HG03103 (cell line): ENCODE measurements around the gene FCHSD2.

Source experiments
- ATAC-seq: cut with Tn5 transposase; IDR thresholded peaks from one replicate; pipeline ENCODE4 v1.9.1; 2021; ENCODE audit warnings: low read depth; ENCODE audit not compliant: unreplicated experiment

Gene FCHSD2

DNA sequence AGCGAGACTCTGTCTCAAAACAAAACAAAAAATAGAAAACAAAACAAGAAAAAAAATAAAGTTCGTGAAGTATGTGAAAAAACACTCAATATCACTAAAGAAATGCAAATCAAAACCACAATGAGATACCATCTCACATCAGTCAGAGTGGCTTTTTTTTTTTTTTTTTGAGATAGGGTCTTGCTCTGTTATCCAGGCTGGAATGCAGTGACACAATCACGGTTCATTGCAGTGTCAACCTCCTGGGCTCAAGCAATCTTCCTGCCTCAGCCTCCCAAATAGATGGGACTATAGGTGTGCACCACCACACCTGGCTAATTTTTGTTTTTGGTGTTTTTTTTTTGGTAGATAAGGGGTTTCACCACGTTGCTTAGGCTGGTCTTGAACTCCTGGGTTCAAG, 290.4 kb downstream of the FCHSD2 start:
- ATAC-seq, result no peak

DNA sequence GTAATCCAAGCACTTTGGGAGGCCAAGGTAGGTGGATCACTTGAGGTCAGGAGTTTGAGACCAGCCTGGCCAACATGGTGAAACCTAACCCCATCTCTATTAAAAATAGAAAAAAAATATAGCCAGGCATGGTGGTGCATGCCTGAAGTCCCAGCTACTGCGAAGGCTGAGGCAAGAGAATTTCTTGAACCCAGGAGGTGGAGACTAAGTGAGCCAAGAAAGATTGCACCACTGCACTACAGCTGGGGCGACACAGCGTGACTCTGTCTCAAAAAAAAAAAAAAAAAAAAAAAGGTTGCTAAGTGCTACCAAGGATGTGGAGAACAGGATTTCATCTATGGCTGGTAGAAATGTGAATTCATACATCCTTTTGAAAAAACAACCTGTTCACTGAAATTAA, 291.3 kb downstream of the FCHSD2 start:
- no peak for ATAC-seq

DNA sequence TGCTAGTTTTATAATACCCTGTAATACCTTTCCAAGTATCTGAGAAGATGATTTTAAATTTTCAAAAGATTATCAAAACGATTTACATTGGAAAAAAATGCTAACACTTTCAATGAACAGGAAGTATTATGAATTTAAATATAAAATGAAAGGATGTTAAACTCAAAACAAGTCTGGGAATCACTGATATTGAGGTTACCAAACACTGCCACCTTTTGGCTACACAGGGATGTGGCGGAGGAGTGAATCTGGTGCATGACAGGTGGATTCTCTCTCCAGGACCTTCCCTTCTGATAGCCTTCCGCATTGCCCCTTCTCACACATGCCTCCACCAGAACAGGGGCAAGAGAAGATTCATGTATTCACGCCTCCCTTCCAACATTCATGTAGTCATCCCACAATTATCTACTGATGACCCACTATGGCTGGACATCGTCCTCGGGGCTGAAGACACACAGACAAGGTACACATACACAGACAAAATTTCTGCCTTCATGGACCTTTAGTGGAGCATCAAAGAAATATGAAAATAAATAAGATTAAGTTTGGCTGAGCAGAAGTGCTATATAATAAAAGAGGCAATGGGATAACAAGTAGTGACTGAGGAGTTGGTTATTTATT, 293.2 kb downstream of the FCHSD2 start:
- ATAC-seq, result no peak

DNA sequence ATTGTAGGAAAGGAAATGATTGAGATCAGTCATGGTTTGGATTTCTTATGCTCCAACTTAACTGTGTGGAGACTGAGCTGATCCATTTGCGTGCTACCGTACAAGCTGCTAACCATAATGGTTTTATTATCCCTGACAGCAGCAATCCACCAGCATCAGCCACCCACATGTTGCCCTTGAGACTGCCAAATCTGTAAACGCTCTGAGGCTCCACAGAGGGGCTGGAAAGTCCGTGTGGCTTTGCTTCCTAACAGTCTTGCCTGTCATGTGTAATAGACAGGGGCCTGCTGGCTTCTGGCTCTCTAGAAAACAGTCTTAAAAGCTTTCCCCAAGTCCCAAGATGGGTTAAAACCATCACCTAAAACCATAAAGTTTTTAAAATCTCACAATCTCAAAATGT, 297.8 kb downstream of the FCHSD2 start:
- ATAC-seq, result no peak

DNA sequence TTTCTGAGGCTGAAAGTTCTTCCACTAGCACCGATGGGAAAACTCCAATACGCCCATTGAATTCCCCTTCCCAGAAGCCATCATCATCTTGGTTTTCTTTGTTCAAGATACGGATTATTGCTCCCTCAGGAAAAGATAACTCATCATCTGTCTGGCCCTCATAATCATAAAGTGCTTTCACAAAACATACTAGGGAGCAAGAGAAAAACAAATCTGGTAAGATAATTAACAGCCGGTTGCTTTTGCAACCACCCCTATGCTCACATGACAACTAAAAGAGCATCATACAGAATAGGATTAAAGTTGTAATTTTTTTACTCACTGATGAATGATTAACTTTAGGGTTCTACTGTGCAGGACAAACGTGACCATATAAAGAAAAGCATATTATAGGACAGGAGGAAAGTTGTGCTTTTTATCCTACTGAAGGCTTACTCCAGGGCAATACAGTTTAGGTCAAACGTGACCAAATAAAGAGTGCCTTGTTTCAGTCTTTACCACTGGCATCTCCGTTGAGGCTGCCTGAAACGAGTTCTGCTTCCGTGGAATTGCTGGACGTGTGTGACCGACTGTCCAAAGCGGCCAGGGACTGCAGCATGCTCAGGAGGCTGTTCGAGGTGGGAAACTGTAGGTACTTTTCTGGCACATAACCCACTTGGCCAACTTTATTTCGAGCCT, 299.3 kb downstream of the FCHSD2 start:
- ATAC-seq, result no peak

DNA sequence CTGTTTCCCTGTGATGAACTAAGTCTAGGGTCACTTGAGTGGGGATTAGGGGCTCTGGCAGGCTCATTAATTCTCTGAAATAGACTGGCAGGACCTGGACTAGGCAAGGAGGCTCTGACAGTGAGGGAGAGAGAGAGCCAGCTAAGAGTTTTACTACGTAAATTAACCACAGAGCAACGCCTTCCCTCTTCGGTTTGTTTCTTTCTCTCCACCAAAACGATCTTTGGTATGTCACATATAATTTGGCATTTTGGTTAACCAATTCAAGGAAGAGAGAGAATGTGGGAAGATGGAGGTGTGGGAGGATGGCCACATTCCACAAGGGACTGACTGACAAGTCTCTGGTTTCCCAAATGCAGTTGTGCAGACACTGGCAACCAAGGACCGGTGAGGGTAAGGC, 300.0 kb downstream of the FCHSD2 start:
- no peak for ATAC-seq

DNA sequence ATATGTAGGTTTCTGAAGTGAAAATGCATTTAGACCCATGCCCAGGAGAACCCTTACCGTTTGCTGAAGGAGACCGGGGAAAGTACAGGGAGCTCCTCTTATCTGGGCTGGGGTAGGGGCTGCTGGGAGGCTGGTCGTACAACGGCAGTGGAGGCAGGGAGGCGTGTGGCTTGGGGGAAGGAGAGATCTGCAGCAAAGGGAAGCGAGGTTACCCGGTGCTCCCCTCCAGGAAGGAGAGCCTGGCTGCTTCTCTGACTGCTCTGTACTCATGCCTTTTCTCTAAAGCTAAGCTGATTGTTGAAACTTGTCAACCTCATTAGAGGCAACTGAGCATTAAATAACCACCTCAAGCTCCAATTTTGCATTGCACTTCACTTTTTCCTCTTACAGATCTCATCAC, 300.7 kb downstream of the FCHSD2 start:
- ATAC-seq, result no peak

DNA sequence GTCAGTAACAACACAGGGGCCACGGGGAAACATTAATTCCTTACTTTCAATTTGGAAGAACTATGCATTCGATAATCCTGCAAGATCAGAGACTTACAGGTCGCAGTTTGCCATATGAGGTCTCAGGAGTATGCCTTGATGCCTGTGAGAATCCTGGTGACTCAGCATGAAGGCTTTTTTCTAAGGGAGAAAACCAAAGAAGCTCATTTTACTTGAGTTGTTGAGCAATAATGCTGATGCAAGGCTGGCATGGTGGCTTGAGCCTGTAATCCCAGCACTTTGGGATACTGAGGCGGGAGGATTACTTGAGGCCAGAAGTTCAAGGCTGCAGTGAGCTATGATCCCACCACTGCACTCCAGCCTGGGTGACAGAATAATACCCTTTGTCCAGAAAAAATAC, 301.3 kb downstream of the FCHSD2 start:
- no peak for ATAC-seq

DNA sequence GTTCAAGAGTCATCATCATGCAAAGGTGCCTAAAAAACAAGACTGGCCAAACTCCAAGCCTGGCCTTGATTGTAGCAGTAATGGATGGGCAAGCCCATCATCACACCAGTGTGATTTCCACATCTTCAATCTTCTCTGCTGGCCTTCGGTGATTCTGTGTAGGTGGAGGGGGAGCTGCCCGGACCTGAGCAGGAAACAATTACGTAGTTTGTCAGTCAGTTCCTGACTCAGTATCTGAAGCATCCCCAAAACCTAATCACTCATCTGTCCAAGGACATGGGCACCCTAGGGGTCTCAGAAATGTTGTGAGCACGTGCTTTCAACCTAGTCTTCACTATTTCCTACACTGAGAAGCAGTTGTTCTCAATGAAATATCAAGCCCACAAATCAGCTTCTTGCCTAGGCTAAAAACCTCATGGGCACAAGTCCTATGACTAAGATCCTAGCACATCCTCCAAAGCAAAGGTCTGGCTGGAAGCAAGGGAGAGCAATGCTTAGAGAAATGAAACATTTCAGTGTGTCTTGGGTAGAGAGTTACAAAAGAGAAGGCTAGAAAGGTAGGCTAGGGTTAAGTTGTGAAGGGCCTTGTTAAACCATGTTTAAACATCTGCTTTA, 303.3 kb downstream of the FCHSD2 start:
- no peak for ATAC-seq

DNA sequence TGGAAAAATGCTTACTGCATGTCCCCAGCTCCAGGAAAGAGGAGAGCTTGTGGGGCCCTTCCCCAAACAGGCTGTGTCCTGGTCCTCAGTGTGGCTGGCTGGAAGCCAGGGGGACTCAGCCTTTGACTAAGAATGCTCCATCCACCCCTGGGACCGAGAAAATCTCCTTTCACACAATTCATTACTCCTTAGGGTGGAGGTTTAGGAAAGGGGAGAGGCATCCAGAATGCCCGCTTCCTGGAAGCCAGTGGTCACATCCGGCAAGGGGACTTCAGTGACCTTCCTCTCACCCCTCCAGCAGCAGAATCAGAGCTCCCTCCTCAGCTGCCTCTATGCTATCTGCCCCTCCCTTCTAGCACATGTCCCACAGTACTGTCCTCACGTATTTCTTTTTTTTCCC, 306.0 kb downstream of the FCHSD2 start:
- no peak for ATAC-seq

DNA sequence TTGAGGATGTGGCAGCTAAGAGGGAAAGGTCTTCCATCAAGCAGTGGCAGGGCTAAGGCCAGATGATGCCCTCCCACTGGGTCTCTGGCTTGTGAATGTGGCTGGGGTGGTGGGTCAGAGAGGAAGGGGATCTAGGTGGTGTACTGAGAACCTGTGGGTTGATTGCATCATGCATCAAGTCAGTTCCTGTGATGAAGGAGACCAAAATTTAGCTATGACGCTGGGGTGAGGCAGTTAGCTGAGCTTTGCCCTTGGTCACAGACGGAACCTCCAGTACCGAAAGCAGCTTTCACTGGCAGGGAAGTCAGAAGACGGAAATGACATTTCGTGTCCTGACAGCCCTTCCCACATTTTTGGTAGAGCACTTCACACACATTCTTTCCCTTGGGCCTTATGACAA, 307.2 kb downstream of the FCHSD2 start:
- ATAC-seq, result no peak

DNA sequence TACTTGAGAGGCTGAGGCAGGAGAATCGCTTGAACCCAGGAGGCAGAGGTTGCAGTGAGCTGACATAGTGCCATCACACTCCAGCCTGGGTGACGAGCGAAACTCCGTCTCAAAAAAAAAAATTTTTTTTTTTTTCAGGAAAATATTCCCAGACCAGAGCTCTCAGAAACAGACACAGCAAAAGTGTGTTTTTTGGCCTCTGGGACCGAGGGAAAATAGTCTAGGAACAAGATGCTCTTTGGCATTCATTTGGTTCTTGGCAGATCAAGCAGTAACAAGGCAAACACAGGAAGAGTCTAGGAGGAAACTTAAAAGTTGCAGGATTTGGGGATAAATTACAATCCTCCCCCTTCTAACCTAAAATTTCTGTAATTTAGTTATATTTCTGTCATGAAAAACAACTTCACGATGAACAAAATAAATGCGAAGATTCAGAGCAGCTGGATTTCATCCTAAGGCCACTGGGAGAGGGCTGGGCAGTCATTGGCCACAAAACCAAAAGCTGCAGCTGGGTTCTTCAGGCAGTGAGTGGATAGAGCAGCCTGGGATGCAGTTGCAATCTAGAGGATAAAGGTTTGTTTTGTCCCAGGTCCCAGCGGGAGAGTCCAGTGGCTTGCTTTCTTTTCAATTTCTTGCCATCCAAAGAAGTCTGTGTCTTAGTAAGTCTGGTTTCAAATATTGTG, 308.2 kb downstream of the FCHSD2 start:
- no peak for ATAC-seq

DNA sequence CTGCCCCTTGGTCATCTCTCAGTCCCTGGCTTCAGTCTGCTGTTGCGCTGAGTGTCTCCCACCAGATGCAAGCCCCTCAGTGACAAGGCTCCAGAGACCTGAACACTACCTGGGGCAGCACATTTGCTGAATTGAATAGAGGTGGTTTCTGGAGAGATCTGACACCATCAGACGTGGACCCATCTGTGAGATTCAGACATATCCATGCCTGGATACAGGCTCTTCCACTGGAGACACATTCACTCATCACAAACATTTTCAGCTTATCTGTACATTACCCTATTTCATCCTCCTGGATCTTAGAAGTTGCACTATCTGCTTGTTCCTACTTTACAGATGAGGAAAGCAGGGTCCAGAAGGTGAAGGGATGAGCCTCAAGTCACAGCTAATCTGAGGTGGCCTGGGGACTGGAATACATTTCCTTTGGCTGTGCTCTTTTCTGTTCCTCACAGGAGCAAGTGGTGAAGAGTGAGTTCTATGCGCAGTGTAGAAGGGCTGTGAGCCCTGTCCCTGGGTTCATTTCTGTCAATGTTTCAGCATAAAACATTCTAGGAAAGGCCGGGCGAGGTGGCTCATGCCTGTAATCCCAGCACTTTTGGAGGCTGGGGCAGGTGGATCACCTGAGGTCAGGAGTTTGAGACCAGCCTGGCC, 308.9 kb downstream of the FCHSD2 start:
- no peak for ATAC-seq

DNA sequence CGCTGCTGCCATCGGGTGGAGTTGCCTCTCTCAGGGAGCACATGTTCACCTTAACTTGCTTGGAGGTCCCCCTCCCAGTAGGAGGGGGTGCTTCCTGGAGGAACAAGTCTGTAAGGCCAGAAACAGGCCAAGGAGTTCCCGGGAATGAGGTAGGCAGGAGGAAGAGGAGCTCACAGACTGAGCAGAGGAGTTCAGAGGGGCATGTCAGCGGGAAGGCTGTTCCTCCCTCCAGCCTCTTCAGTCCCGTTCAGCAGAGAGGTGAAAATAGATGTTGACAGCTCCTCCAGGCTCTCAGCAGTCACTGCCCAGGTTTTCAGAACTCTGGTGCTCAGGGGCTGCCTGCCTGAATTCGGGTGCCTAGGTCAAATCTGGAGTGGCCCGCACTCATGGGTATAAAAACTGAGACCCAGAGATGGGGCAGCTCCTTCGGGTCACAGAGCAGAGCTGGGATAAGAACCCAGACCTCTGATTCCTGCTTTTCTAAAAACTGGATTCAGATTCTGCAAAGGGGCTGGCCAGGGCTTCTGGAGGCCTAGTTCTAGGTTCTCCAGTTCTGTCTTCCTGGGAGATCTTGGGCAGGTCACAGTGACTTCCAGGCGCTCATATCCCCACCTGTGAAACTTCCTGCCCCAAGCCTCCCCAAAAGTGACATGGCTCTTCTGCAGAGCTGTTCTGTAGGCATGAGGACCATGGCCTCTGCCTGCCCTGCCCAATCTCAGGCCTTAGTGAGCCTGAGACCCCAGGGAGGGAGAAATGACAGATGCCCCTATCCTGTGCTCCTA, 309.6 kb downstream of the FCHSD2 start:
- ATAC-seq, result no peak

DNA sequence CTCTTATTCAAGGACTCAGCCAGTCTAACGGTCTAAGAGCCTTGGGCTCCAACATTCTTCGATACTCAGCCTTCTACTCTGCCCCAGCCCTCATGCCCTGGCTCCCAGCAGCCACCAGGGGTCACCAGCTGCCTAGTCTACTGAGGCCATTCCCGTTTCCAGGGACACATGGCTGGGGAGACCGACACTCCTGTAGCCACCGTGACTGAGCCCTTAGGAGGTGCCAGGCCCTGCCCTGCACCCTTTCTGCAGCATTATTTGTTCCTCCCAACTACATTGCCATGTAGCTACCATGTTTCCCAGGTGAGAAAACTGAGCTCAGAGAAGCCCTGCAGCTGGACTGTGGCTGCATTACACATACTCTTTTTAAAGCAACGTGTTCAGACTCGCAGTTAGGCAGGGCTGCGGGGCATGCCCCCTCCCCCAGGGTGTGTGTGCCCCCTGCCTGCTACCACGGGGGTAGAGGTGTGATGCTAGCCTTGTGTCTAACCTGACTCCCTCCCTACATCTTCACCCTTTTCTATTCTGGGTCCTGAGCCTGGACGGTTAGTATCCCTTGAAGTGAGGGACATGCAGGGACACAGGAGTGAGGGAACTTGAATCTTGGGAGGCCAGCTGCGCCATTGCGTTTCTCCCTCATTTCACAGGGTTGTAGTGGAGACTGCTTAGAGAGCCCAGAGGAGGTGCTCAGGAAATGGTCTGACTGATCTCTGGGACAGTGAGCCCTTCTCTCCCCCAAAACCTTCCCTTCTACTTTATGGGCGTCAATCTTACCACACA, 310.4 kb downstream of the FCHSD2 start:
- ATAC-seq, result no peak

DNA sequence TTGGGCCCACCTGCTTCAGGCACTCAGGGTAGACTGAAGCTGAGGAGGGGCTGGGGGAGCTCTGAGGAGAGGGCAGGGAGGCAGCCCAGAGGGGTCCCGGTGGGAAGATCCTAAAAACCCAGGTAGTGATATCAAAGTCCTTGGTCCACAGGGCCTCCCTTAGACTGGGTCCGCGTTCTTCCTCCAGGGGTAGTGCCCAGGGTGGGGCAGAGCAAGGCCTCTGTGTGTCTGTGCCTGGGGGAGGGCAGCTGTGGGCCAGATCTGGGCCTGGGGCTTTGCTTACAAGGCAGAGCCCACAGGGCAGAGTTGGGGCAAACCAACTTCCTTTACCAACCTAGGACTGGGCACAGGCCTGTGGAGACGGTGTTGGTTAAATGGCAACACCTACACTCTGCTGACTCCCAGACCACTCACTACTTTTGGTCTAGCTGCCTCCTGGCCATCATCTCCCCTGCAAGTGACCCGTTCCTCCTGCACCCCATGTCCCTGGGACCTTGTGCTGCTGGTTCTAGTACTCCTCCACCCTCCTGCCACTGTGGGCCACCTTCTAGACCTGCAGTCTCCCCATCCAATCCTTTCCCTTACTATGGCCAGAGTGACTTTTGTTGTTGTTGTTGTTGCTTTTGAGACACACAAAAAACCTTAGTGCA, 312.1 kb downstream of the FCHSD2 start:
- no peak for ATAC-seq

DNA sequence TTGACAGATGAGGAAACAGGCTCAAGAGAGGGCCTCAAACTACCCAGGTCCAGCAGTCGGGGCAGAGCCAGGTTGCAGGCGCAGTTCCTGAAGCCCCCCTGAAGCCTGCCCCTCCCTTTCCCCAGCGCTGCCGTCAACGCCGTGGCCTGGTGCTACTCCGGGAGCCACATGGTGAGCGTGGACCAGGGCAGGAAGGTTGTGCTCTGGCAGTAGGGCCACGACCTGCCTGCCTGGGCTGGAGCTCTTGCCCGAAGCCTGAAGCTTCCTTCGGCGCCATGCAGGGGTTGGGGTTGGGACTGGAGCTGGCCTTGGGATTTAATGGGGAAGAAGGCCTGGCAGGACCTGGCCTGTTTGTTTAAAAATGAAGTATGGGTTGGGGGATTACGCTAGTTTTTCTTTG, 312.9 kb downstream of the FCHSD2 start:
- ATAC-seq, result no peak

DNA sequence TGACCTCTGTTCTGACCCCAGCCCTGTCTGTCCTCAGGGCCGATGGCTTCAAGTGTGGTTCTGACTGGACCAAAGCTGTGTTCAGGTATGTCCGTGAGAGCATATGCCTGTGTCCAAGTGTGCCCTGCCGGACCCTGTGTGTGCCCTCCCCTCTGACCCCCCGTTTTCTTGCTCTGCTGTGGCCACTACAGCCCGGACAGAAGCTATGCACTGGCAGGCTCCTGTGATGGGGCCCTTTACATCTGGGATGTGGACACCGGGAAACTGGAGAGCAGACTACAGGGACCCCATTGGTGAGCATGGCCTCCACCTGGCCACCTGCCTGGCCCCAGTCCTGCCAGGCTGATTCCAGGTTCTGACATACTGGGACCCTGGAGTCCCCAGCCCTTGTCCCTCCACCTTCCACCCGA, 313.4 kb downstream of the FCHSD2 start:
- no peak for ATAC-seq

DNA sequence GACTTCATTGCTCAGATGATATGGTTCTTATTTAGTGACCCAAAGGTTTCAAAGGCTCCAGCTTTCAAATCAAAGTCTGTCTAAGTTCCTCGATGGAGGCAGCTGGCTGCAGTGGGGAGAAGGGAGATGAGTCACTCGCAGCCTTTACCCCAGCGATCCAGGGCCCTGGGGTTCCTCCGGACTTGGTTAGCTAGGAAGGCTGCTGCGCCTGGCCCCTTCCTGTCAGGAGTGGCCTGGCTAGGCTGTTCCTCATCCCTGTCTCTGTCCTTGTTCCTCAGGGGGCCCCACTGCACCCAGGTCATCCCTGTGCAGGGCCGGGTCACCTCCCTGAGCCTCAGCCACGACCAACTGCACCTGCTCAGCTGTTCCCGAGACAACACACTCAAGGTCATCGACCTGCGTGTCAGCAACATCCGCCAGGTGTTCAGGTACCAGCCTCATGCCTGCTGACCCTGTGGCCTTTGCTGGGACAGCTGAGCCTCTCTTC, 314.0 kb downstream of the FCHSD2 start:
- ATAC-seq, result no peak
